H54 (cell line): ENCODE measurements around the gene ARHGEF9.
"Not testable (repeated sequence)": the region's sequence is repeated elsewhere in the genome, so short reads cannot be mapped to it uniquely, and the experiment has no call there.

Experiments
- DNase-seq: peaks from one replicate; pipeline ENCODE4 v3.0.0; 2011; ENCODE audit warnings: low spot score, mixed read lengths; ENCODE audit not compliant: insufficient read length
- FAIRE-seq: peaks from 3 replicates; lab custom pipeline; 2011; peaks lifted over from hg19 to GRCh38; lab: Jason Lieb, UNC
- POLR2A ChIP-seq: IDR thresholded peaks from 2 replicates; pipeline ENCODE4 v1.6.1; 2011; ENCODE audit warnings: low read depth, mild to moderate bottlenecking, low read length

Gene ARHGEF9

GRCh38 chrX:63784902-63785707 lies at the start of gene ARHGEF9:
Gene ARHGEF9 (minus strand): TSS chrX:63785214. CDS start chrX:63785145, 69 bp downstream.
- FAIRE-seq (no peak), DNase-seq (no peak)
- no peak for TF ChIP-seq POLR2A

- not testable (repeated sequence) for FAIRE-seq, DNase-seq
Measured at GRCh38 chrX:63825446-63825845, 40.4 kb upstream of the ARHGEF9 start.

- DNase-seq = no peak
- TF ChIP-seq POLR2A = no peak
- FAIRE-seq = no peak
Measured at GRCh38 chrX:63818156-63818555, 33.1 kb upstream of the ARHGEF9 start.

- DNase-seq (no peak), FAIRE-seq (no peak)
- TF ChIP-seq POLR2A = no peak
Measured at GRCh38 chrX:63817696-63818095, 32.7 kb upstream of the ARHGEF9 start.

- no peak for DNase-seq
- no peak for FAIRE-seq
- TF ChIP-seq POLR2A = no peak
Measured at GRCh38 chrX:63812823-63813222, 27.8 kb upstream of the ARHGEF9 start.

- TF ChIP-seq POLR2A = no peak
- FAIRE-seq (no peak), DNase-seq (no peak)
Measured at GRCh38 chrX:63810746-63811145, 25.7 kb upstream of the ARHGEF9 start.

GRCh38 chrX:63809173-63809572 lies 24.2 kb upstream of the ARHGEF9 start:
- TF ChIP-seq POLR2A = no peak
- DNase-seq = no peak
- no peak for FAIRE-seq

GRCh38 chrX:63795406-63795805 lies 10.4 kb upstream of the ARHGEF9 start:
- DNase-seq, FAIRE-seq: not testable (repeated sequence)

- FAIRE-seq (no peak), DNase-seq (no peak)
- no peak for TF ChIP-seq POLR2A
Measured at GRCh38 chrX:63785708-63786040, 660 bp upstream of the ARHGEF9 start.

- no peak for FAIRE-seq
- no peak for DNase-seq
- no peak for TF ChIP-seq POLR2A
Measured at GRCh38 chrX:63784346-63784901, 590 bp downstream of the ARHGEF9 start.

GRCh38 chrX:63782515-63782914 lies 2.5 kb downstream of the ARHGEF9 start:
- DNase-seq = no peak
- FAIRE-seq = no peak
- no peak for TF ChIP-seq POLR2A

GRCh38 chrX:63768760-63769159 lies 16.3 kb downstream of the ARHGEF9 start:
- TF ChIP-seq POLR2A = no peak
- no peak for FAIRE-seq
- no peak for DNase-seq

- TF ChIP-seq POLR2A = no peak
Measured at GRCh38 chrX:63765712-63766111, 19.3 kb downstream of the ARHGEF9 start.

GRCh38 chrX:63764946-63765345 lies 20.1 kb downstream of the ARHGEF9 start:
- TF ChIP-seq POLR2A = no peak
- peak; percentile 65 for FAIRE-seq
- peak; percentile 21 for DNase-seq

More at GRCh38 chrX:63765712-63766111, 19.3 kb downstream of the ARHGEF9 start:
- DNase-seq (no peak), FAIRE-seq (no peak)

GRCh38 chrX:63761639-63762038 lies 23.4 kb downstream of the ARHGEF9 start:
- no peak for DNase-seq
- no peak for TF ChIP-seq POLR2A
- no peak for FAIRE-seq

GRCh38 chrX:63758011-63758410 lies 27.0 kb downstream of the ARHGEF9 start:
- DNase-seq (no peak), FAIRE-seq (no peak)
- TF ChIP-seq POLR2A = no peak
